ENCODE measurements around the gene PRKCE. TPM values are rescaled to one million over a fixed set of nuclear protein-coding genes. Genes with fewer than 3 reads are reported as not detected.

PRKCE gene
- polyA plus RNA-seq, 1 experiment: 16.7 TPM

GRCh38 chr2:45944074-45944473, 292.6 kb downstream of the PRKCE start:
- Histone ChIP-seq H3K4me3 (ENCODE audit: low read depth, low read length) (no peak overlapping the region), H3K27ac (ENCODE audit: low read depth, low read length) (peak overlapping the region; percentile 40), H3K9me3 (ENCODE audit: control insufficient read depth, insufficient read depth, low read length) (no peaks in the 10 kb centered on the region), H3K27me3 (ENCODE audit: control insufficient read depth, insufficient read depth, low read length) (no peaks in the 10 kb centered on the region)
- no peak for TF ChIP-seq CTCF (IDR thresholded peaks at IDR 0.05; ENCODE audit: low read depth, low read length)
- DNase-seq (ENCODE audit: low read depth, low spot score): peak; percentile 34
- ChIA-PET CTCF (interaction anchor here (1.1 kb wide), 1 partner anchor 49 kb away, joined by 3 read pairs; no protein-coding TSS in a partner anchor), POLR2A (no interaction called here)

- CTCF ChIA-PET: interaction anchor here (1.0 kb wide), 1 partner anchor 295 kb away, joined by 4 read pairs; no protein-coding TSS in a partner anchor
- H3K27ac ChIP-seq (ENCODE audit: low read depth, low read length): no peak overlapping the region
Measured at GRCh38 chr2:45945302-45945717, 293.8 kb downstream of the PRKCE start.

GRCh38 chr2:45946023-45946422, 294.5 kb downstream of the PRKCE start:
- Histone ChIP-seq H3K4me3 (ENCODE audit: low read depth, low read length) (no peak overlapping the region), H3K9me3 (ENCODE audit: control insufficient read depth, insufficient read depth, low read length) (no peaks in the 10 kb centered on the region), H3K27ac (ENCODE audit: low read depth, low read length) (no peak overlapping the region), H3K27me3 (ENCODE audit: control insufficient read depth, insufficient read depth, low read length) (no peaks in the 10 kb centered on the region)
- CTCF ChIA-PET: interaction anchor here (1.0 kb wide), 2 partner anchors 48 to 296 kb away, joined by 3 to 4 read pairs; no protein-coding TSS in a partner anchor
- POLR2A ChIA-PET: no interaction called here
- TF ChIP-seq CTCF (IDR thresholded peaks at IDR 0.05; ENCODE audit: low read depth, low read length): no peak
- DNase-seq (ENCODE audit: low read depth, low spot score): no peak

More at GRCh38 chr2:45945302-45945717, 293.8 kb downstream of the PRKCE start:
- POLR2A ChIA-PET: no interaction called here
- no peak for DNase-seq (ENCODE audit: low read depth, low spot score)
- H3K9me3 ChIP-seq (ENCODE audit: control insufficient read depth, insufficient read depth, low read length): no peaks in the 10 kb centered on the region
- no peak overlapping the region for H3K4me3 ChIP-seq (ENCODE audit: low read depth, low read length)
- H3K27me3 ChIP-seq (ENCODE audit: control insufficient read depth, insufficient read depth, low read length): no peaks in the 10 kb centered on the region
- TF ChIP-seq CTCF (IDR thresholded peaks at IDR 0.05; ENCODE audit: low read depth, low read length): no peak

- Histone ChIP-seq H3K4me3 (ENCODE audit: low read depth, low read length) (no peak overlapping the region), H3K27me3 (ENCODE audit: control insufficient read depth, insufficient read depth, low read length) (no peaks in the 10 kb centered on the region), H3K9me3 (ENCODE audit: control insufficient read depth, insufficient read depth, low read length) (no peaks in the 10 kb centered on the region), H3K27ac (ENCODE audit: low read depth, low read length) (no peak overlapping the region)
- DNase-seq (ENCODE audit: low read depth, low spot score): no peak
- POLR2A ChIA-PET: no interaction called here
- no peak for TF ChIP-seq CTCF (IDR thresholded peaks at IDR 0.05; ENCODE audit: low read depth, low read length)
- CTCF ChIA-PET: interaction anchor here (1.1 kb wide), 1 partner anchor 14 kb away, joined by 3 read pairs; no protein-coding TSS in a partner anchor
Measured at GRCh38 chr2:45950606-45951005, 299.1 kb downstream of the PRKCE start.

- Histone ChIP-seq H3K9me3 (ENCODE audit: control insufficient read depth, insufficient read depth, low read length) (no peaks in the 10 kb centered on the region), H3K4me3 (ENCODE audit: low read depth, low read length) (no peak overlapping the region), H3K27ac (ENCODE audit: low read depth, low read length) (no peak overlapping the region), H3K27me3 (ENCODE audit: control insufficient read depth, insufficient read depth, low read length) (no peaks in the 10 kb centered on the region)
- CTCF ChIA-PET: interaction anchor here (1.1 kb wide), 1 partner anchor 15 kb away, joined by 3 read pairs; no protein-coding TSS in a partner anchor
- POLR2A ChIA-PET: no interaction called here
- no peak for DNase-seq (ENCODE audit: low read depth, low spot score)
- TF ChIP-seq CTCF (IDR thresholded peaks at IDR 0.05; ENCODE audit: low read depth, low read length): no peak
Measured at GRCh38 chr2:45951025-45951727, 299.7 kb downstream of the PRKCE start.
